K562 (cell line): ENCODE results near the gene HSF5. TPM values are rescaled to one million over a fixed set of nuclear protein-coding genes. Genes with fewer than 3 reads are reported as not detected.
A peak's percentile ranks its signal among the peaks of the same experiment; 100 is the strongest.

Experiments used
- BCLAF1 ChIP-seq, 2 experiments: fragments of 450-650 bp in 1 of 2; IDR thresholded peaks; 2 replicates each; pipeline ENCODE4 v1.6.1; 2011 to 2017; ENCODE audit warnings: low read depth in 2 of 2, antibody characterized with exemption in 1 of 2, borderline replicate concordance in 1 of 2, low read length in 1 of 2, mild to moderate bottlenecking in 1 of 2, mixed read lengths in 1 of 2; ENCODE audit not compliant: control insufficient read depth in 1 of 2
- ELF2 ChIP-seq: fragments of 250-450 bp; sonication (Bioruptor Pico); IDR thresholded peaks from 2 replicates; pipeline ENCODE4 v1.5.0; 2021; ENCODE audit warnings: mild to moderate bottlenecking
- FUS ChIP-seq: fragments of 200-400 bp; formaldehyde crosslinking; optimal IDR thresholded peaks from 2 replicates; pipeline ENCODE3; 2017; ENCODE audit warnings: low read depth, low read length
- GATAD2B ChIP-seq: fragments of 450-650 bp; IDR thresholded peaks from 2 replicates; pipeline ENCODE4 v1.6.1; 2017; ENCODE audit warnings: mild to moderate bottlenecking, borderline replicate concordance
- LARP7 ChIP-seq: fragments of 450-650 bp; IDR thresholded peaks from 2 replicates; pipeline ENCODE4 v1.6.1; 2016
- PHF20 ChIP-seq: fragments of 450-650 bp; IDR thresholded peaks from 2 replicates; pipeline ENCODE4 v1.6.1; 2018; ENCODE audit not compliant: partially characterized antibody
- PRDM10 ChIP-seq: fragments of 450-650 bp; IDR thresholded peaks from 2 replicates; pipeline ENCODE4 v1.6.1; 2018; ENCODE audit not compliant: partially characterized antibody
- TAF7 ChIP-seq: fragments of 450-650 bp; IDR thresholded peaks from 2 replicates; pipeline ENCODE4 v1.6.1; 2016; ENCODE audit warnings: missing genetic modification characterization, missing compliant biosample characterization
- TCF7L2 ChIP-seq: fragments of 150-350 bp; IDR thresholded peaks from 2 replicates; pipeline ENCODE4 v1.6.1; 2016; ENCODE audit warnings: low read depth, mild to moderate bottlenecking, low read length, moderate library complexity
- ZFX ChIP-seq: sonication (generic); formaldehyde crosslinking; IDR thresholded peaks from 2 replicates; pipeline ENCODE4 v1.8.0; 2022; ENCODE audit warnings: mild to moderate bottlenecking, missing genetic modification reagents, moderate library complexity
- ZNF274 ChIP-seq: IDR thresholded peaks from 2 replicates; pipeline ENCODE4 v1.6.1; 2011; ENCODE audit warnings: low read depth, mild to moderate bottlenecking, low read length, moderate library complexity, borderline replicate concordance
- ZNF354B ChIP-seq: fragments of 250-450 bp; sonication (Bioruptor Pico); IDR thresholded peaks from 2 replicates; pipeline ENCODE4 v1.4.0; 2020
- polyA plus RNA-seq, 8 experiments: library from polyadenylated mRNA; depleted of rRNA in 4 of 8; stranded (reverse) in 5 of 8; unstranded in 3 of 8; fragments of >200 nt; fragmentation: Nextera tagmentation in 2 of 8; fragmentation: Illumina TruSeq in 1 of 8; extraction: Ambion mirVana in 2 of 8; extraction: Trizol in 1 of 8; gene quantifications; 2 replicates each; pipeline versions ENCODE4 v1.2.1 to v1.2.3, GENCODE V29; 2011 to 2014; ENCODE audit warnings: inconsistent platforms in 1 of 8, missing spikeins in 1 of 8
- total RNA-seq, 7 experiments: library from RNA; depleted of rRNA in 6 of 7; stranded (reverse); fragments of >200 nt in 6 of 7; fragmentation: Illumina TruSeq in 2 of 7; extraction: Trizol in 2 of 7; gene quantifications; 2 replicates each; pipeline versions ENCODE4 v1.2.1 to v1.2.3, GENCODE V29; 2011 to 2021; ENCODE audit warnings: low replicate concordance in 1 of 7
- TF ChIP-seq, protein P1 (sequence below), 2 experiments: fragments of 450-650 bp; IDR thresholded peaks; 2 replicates each; pipeline ENCODE4 v1.6.1; 2018; ENCODE audit warnings: mild to moderate bottlenecking in 2 of 2, low read depth in 1 of 2; ENCODE audit not compliant: partially characterized antibody in 2 of 2
- TF ChIP-seq, protein P2 (sequence below): sonication (generic); formaldehyde crosslinking; IDR thresholded peaks from 2 replicates; pipeline ENCODE4 v1.8.0; 2022; ENCODE audit warnings: missing genetic modification reagents, mild to moderate bottlenecking, borderline replicate concordance

Gene HSF5
- total and polyA plus RNA-seq, 9 of the 15 experiments (the other 6 are each of a cell fraction or from before 2014, with no cell fraction given): 0.04 TPM; not detected in 8

DNA sequence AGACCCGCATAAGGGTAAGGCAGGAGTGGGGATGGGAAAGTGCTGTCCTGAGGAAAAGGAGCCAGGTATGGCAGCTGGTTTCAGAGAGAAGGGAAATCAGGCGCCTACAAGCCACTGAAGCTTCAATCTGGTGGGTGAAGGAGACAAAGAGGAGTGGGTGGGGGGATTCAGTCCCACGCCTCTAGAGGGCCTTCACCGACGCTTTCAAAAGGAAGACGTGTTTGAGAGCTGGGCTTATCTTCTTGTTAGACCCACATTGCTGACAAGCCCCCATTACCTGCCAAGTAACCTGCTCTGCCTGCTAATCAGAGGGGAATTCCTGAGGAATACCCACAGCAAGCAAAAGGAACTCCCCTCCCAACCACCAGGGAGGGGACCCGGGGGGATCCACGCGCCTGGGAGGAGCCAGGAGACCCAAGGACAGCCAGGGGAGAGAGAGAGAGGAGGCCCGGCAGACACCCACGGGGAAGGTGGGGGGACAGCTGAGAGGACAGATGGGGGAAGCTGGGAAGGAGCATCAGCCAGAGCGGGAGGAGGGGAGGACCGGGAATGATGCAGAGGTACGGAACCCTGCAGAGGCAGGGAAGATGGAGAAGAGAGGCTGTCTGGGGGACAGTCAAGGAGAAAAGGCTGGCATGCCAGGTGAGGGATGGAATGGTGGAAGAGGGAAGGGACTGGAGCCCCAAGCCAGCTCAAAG is 25.2 kb upstream of the HSF5 start (continued):
- TF ChIP-seq, protein P1, sequence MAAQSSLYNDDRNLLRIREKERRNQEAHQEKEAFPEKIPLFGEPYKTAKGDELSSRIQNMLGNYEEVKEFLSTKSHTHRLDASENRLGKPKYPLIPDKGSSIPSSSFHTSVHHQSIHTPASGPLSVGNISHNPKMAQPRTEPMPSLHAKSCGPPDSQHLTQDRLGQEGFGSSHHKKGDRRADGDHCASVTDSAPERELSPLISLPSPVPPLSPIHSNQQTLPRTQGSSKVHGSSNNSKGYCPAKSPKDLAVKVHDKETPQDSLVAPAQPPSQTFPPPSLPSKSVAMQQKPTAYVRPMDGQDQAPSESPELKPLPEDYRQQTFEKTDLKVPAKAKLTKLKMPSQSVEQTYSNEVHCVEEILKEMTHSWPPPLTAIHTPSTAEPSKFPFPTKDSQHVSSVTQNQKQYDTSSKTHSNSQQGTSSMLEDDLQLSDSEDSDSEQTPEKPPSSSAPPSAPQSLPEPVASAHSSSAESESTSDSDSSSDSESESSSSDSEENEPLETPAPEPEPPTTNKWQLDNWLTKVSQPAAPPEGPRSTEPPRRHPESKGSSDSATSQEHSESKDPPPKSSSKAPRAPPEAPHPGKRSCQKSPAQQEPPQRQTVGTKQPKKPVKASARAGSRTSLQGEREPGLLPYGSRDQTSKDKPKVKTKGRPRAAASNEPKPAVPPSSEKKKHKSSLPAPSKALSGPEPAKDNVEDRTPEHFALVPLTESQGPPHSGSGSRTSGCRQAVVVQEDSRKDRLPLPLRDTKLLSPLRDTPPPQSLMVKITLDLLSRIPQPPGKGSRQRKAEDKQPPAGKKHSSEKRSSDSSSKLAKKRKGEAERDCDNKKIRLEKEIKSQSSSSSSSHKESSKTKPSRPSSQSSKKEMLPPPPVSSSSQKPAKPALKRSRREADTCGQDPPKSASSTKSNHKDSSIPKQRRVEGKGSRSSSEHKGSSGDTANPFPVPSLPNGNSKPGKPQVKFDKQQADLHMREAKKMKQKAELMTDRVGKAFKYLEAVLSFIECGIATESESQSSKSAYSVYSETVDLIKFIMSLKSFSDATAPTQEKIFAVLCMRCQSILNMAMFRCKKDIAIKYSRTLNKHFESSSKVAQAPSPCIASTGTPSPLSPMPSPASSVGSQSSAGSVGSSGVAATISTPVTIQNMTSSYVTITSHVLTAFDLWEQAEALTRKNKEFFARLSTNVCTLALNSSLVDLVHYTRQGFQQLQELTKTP (IDR thresholded peaks at IDR 0.05; ENCODE audit: low read depth in 1 of 2, partially characterized antibody in 2 of 2): no peak
- TF ChIP-seq TAF7 (no peak), PRDM10 (peak; percentile 83), ELF2 (CRISPR knock-in tag) (no peak), LARP7 (0 out of 2 replicates have a peak, but pooled peaks have one; percentile 13), TCF7L2 (no peak), FUS (no peak), BCLAF1 (IDR thresholded peaks at IDR 0.05; ENCODE audit: borderline replicate concordance in 1 of 2, control insufficient read depth in 1 of 2, low read depth in 2 of 2, low read length in 1 of 2) (0 out of 4 replicates have a peak, but pooled peaks of 1 of the 2 experiments have one; percentile 11), GATAD2B (no peak), ZNF354B (CRISPR knock-in tag) (no peak), ZFX (CRISPR knock-in tag) (no peak), PHF20 (no peak), ZNF274 (no peak)
- TF ChIP-seq, protein P2, sequence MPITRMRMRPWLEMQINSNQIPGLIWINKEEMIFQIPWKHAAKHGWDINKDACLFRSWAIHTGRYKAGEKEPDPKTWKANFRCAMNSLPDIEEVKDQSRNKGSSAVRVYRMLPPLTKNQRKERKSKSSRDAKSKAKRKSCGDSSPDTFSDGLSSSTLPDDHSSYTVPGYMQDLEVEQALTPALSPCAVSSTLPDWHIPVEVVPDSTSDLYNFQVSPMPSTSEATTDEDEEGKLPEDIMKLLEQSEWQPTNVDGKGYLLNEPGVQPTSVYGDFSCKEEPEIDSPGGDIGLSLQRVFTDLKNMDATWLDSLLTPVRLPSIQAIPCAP: no peak
